HEK293 (cell line): Measurements from ENCODE around the gene RPL31.

Experiments
- CTCF ChIA-PET: fragments of 350-600 bp; formaldehyde crosslinking; extraction: SDS; loops from one replicate; lab custom pipeline; 2021; ENCODE audit warnings: antibody characterized with exemption; lab: Yijun Ruan, JAX
- POLR2A ChIA-PET: fragments of 300-600 bp; formaldehyde crosslinking; extraction: SDS; loops from one replicate; lab custom pipeline; 2020; ENCODE audit warnings: antibody characterized with exemption, inconsistent platforms; lab: Yijun Ruan, JAX
- H3K27ac ChIP-seq: fragments of 200-500 bp; sonication (Bioruptor generic); 2 replicates; pipeline ENCODE4 v1.5.1; 2014; ENCODE audit warnings: low read depth, low read length, control low read depth, inconsistent platforms; ENCODE audit errors: extremely low read depth
- H3K36me3 ChIP-seq, 2 experiments: fragments of 200-500 bp in 1 of 2; sonication (Bioruptor generic) in 1 of 2; 1 replicate in 1 of 2; 2 replicates in 1 of 2; pipeline ENCODE4 v1.5.1; 2014 to 2017; ENCODE audit warnings: inconsistent platforms in 2 of 2, low read length in 2 of 2; ENCODE audit not compliant: control insufficient read depth in 2 of 2, insufficient read depth in 1 of 2
- H3K4me1 ChIP-seq: fragments of 200-500 bp; sonication (Bioruptor generic); 2 replicates; pipeline ENCODE4 v1.5.1; 2014; ENCODE audit warnings: mild to moderate bottlenecking, low read length, inconsistent platforms; ENCODE audit not compliant: control insufficient read depth, insufficient read depth
- H3K4me3 ChIP-seq: 2 replicates; pipeline ENCODE4 v1.5.1; 2011; ENCODE audit warnings: low read depth, mild to moderate bottlenecking, control low read depth, low read length, moderate library complexity
- H3K9me3 ChIP-seq: fragments of 200-500 bp; sonication (Bioruptor generic); 2 replicates; pipeline ENCODE4 v1.5.1; 2014; ENCODE audit warnings: low read depth, low read length, inconsistent platforms; ENCODE audit not compliant: control insufficient read depth, insufficient read depth
- RBAK ChIP-seq: fragments of 450-650 bp; formaldehyde crosslinking; IDR thresholded peaks from 2 replicates; pipeline ENCODE4 v1.5.1; 2016; ENCODE audit warnings: missing biosample characterization, missing genetic modification characterization
- ZBTB48 ChIP-seq: fragments of 450-650 bp; formaldehyde crosslinking; IDR thresholded peaks from 2 replicates; pipeline ENCODE4 v1.5.1; 2016; ENCODE audit warnings: missing biosample characterization, missing genetic modification characterization
- ZNF10 ChIP-seq: fragments of 450-650 bp; formaldehyde crosslinking; IDR thresholded peaks from 2 replicates; pipeline ENCODE4 v1.5.1; 2017; ENCODE audit warnings: missing biosample characterization, missing genetic modification characterization
- ZNF157 ChIP-seq: fragments of 450-650 bp; formaldehyde crosslinking; IDR thresholded peaks from 2 replicates; pipeline ENCODE4 v1.5.1; 2016; ENCODE audit warnings: missing biosample characterization, missing genetic modification characterization
- ZNF214 ChIP-seq: fragments of 450-650 bp; formaldehyde crosslinking; IDR thresholded peaks from 2 replicates; pipeline ENCODE4 v1.5.1; 2017; ENCODE audit warnings: missing biosample characterization, mild to moderate bottlenecking, missing genetic modification characterization, borderline replicate concordance
- ZNF248 ChIP-seq: fragments of 450-650 bp; formaldehyde crosslinking; IDR thresholded peaks from 2 replicates; pipeline ENCODE4 v1.5.1; 2017; ENCODE audit warnings: missing biosample characterization, missing genetic modification characterization
- ZNF280C ChIP-seq: fragments of 450-650 bp; formaldehyde crosslinking; IDR thresholded peaks from 2 replicates; pipeline ENCODE4 v1.5.1; 2016; ENCODE audit warnings: missing biosample characterization, missing genetic modification characterization
- ZNF335 ChIP-seq: fragments of 450-650 bp; formaldehyde crosslinking; conservative IDR thresholded peaks from 2 replicates; pipeline ENCODE4 v1.5.1; 2016; ENCODE audit warnings: missing biosample characterization, missing genetic modification characterization
- ZNF391 ChIP-seq: fragments of 450-650 bp; formaldehyde crosslinking; IDR thresholded peaks from 2 replicates; pipeline ENCODE4 v1.5.1; 2016; ENCODE audit warnings: low read depth, missing biosample characterization, missing genetic modification characterization, borderline replicate concordance
- ZNF488 ChIP-seq: fragments of 450-650 bp; formaldehyde crosslinking; IDR thresholded peaks from 2 replicates; pipeline ENCODE4 v1.5.1; 2016; ENCODE audit warnings: missing biosample characterization, missing genetic modification characterization
- ZNF510 ChIP-seq: fragments of 450-650 bp; formaldehyde crosslinking; IDR thresholded peaks from 2 replicates; pipeline ENCODE4 v1.5.1; 2018; ENCODE audit warnings: mild to moderate bottlenecking, missing genetic modification characterization, missing biosample characterization; ENCODE audit not compliant: insufficient replicate concordance
- ZNF610 ChIP-seq: fragments of 450-650 bp; formaldehyde crosslinking; IDR thresholded peaks from 2 replicates; pipeline ENCODE4 v1.5.1; 2016; ENCODE audit warnings: missing biosample characterization, missing genetic modification characterization, borderline replicate concordance
- ZNF692 ChIP-seq: fragments of 450-650 bp; formaldehyde crosslinking; IDR thresholded peaks from 2 replicates; pipeline ENCODE4 v1.5.1; 2016; ENCODE audit warnings: missing biosample characterization, missing genetic modification characterization
- ZNF837 ChIP-seq: fragments of 450-650 bp; formaldehyde crosslinking; IDR thresholded peaks from 2 replicates; pipeline ENCODE4 v1.5.1; 2016; ENCODE audit warnings: missing biosample characterization, missing genetic modification characterization
- TF ChIP-seq, protein P1 (sequence below): fragments of 450-650 bp; formaldehyde crosslinking; IDR thresholded peaks from 2 replicates; pipeline ENCODE4 v1.5.1; 2017; ENCODE audit warnings: missing biosample characterization, missing genetic modification characterization
- TF ChIP-seq, protein P2 (sequence below): fragments of 450-650 bp; formaldehyde crosslinking; IDR thresholded peaks from 2 replicates; pipeline ENCODE4 v1.5.1; 2016; ENCODE audit warnings: missing biosample characterization, missing genetic modification characterization, borderline replicate concordance
- TF ChIP-seq, protein P3 (sequence below): fragments of 450-650 bp; formaldehyde crosslinking; IDR thresholded peaks from 2 replicates; pipeline ENCODE4 v1.5.1; 2016; ENCODE audit warnings: missing biosample characterization, missing genetic modification characterization

The RPL31 gene

DNA sequence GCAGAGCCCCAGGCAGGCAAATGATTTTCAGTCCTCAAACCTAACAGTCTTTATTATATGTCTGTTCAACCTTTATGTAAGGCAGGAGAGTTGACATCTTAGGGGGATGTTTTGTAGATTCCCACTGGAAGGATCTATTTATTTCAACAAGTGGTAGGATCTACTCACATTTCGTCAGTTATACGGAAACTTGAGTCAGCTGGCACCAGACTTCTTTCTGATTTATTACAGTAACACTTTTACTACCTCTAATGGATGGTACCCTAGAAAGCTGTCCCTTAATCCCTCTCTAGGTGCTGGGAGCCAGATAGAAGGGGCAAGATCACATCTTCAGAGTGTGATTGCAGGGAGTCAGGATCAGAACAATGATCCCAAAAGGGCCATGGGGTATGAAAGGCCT lies 2.1 kb upstream of the RPL31 start:
- CTCF ChIA-PET = interaction anchor here (0.6 kb wide), 2 partner anchors 14 to 116 kb away, joined by 3 to 6 read pairs; no protein-coding TSS in a partner anchor
- no peak overlapping the region for H3K4me3 ChIP-seq
- TF ChIP-seq ZBTB48 = no peak
- no peak for TF ChIP-seq RBAK (tag by site-specific recombination)
- no peak for TF ChIP-seq ZNF10 (tag by site-specific recombination)
- TF ChIP-seq, protein P1, sequence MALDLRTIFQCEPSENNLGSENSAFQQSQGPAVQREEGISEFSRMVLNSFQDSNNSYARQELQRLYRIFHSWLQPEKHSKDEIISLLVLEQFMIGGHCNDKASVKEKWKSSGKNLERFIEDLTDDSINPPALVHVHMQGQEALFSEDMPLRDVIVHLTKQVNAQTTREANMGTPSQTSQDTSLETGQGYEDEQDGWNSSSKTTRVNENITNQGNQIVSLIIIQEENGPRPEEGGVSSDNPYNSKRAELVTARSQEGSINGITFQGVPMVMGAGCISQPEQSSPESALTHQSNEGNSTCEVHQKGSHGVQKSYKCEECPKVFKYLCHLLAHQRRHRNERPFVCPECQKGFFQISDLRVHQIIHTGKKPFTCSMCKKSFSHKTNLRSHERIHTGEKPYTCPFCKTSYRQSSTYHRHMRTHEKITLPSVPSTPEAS = no peak
- no peak for TF ChIP-seq ZNF837 (tag by site-specific recombination)
- TF ChIP-seq, protein P2, sequence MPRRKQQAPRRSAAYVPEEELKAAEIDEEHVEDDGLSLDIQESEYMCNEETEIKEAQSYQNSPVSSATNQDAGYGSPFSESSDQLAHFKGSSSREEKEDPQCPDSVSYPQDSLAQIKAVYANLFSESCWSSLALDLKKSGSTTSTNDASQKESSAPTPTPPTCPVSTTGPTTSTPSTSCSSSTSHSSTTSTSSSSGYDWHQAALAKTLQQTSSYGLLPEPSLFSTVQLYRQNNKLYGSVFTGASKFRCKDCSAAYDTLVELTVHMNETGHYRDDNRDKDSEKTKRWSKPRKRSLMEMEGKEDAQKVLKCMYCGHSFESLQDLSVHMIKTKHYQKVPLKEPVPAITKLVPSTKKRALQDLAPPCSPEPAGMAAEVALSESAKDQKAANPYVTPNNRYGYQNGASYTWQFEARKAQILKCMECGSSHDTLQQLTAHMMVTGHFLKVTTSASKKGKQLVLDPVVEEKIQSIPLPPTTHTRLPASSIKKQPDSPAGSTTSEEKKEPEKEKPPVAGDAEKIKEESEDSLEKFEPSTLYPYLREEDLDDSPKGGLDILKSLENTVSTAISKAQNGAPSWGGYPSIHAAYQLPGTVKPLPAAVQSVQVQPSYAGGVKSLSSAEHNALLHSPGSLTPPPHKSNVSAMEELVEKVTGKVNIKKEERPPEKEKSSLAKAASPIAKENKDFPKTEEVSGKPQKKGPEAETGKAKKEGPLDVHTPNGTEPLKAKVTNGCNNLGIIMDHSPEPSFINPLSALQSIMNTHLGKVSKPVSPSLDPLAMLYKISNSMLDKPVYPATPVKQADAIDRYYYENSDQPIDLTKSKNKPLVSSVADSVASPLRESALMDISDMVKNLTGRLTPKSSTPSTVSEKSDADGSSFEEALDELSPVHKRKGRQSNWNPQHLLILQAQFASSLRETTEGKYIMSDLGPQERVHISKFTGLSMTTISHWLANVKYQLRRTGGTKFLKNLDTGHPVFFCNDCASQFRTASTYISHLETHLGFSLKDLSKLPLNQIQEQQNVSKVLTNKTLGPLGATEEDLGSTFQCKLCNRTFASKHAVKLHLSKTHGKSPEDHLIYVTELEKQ = no peak
- no peak for TF ChIP-seq ZNF157 (tag by site-specific recombination)
- no peak for TF ChIP-seq ZNF214
- TF ChIP-seq ZNF692 (tag by site-specific recombination) = no peak
- TF ChIP-seq ZNF391 (tag by site-specific recombination) = no peak
- no peak for TF ChIP-seq ZNF335 (tag by site-specific recombination)
- TF ChIP-seq ZNF510 (tag by site-specific recombination) = no peak
- no peak for TF ChIP-seq ZNF280C (tag by site-specific recombination)
- no peak for TF ChIP-seq ZNF248 (tag by site-specific recombination)
- no peak for TF ChIP-seq ZNF488
- TF ChIP-seq, protein P3, sequence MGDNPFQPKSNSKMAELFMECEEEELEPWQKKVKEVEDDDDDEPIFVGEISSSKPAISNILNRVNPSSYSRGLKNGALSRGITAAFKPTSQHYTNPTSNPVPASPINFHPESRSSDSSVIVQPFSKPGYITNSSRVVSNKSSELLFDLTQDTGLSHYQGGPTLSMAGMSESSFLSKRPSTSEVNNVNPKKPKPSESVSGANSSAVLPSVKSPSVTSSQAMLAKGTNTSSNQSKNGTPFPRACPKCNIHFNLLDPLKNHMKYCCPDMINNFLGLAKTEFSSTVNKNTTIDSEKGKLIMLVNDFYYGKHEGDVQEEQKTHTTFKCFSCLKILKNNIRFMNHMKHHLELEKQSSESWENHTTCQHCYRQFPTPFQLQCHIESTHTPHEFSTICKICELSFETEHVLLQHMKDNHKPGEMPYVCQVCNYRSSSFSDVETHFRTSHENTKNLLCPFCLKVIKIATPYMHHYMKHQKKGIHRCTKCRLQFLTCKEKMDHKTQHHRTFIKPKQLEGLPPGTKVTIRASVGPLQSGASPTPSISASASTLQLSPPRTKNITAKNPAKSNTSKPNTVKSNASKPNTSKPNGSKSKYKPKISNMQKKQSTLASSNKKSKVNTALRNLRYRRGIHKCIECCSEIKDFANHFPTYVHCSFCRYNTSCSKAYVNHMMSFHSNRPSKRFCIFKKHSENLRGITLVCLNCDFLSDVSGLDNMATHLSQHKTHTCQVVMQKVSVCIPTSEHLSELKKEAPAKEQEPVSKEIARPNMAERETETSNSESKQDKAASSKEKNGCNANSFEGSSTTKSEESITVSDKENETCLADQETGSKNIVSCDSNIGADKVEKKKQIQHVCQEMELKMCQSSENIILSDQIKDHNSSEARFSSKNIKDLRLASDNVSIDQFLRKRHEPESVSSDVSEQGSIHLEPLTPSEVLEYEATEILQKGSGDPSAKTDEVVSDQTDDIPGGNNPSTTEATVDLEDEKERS (tag by site-specific recombination) = no peak
- TF ChIP-seq ZNF610 (tag by site-specific recombination) = no peak
- TF ChIP-seq, all 188 proteins: peak for 0
- POLR2A ChIA-PET = no interaction called here
- Histone ChIP-seq H3K27ac (no peak overlapping the region), H3K36me3 (peaks cover 11 to 28% of the 10 kb centered on the region in 2 experiments), H3K9me3 (no peaks in the 10 kb centered on the region), H3K4me1 (no peaks in the 10 kb centered on the region)
